Measurements from ENCODE around the gene LRP1B. TPM values are rescaled to one million over a fixed set of nuclear protein-coding genes. Genes with fewer than 3 reads are reported as not detected.

Gene LRP1B
- total and polyA plus RNA-seq, 7 experiments from 2014 or later = 0.10 TPM; not detected in 6

DNA sequence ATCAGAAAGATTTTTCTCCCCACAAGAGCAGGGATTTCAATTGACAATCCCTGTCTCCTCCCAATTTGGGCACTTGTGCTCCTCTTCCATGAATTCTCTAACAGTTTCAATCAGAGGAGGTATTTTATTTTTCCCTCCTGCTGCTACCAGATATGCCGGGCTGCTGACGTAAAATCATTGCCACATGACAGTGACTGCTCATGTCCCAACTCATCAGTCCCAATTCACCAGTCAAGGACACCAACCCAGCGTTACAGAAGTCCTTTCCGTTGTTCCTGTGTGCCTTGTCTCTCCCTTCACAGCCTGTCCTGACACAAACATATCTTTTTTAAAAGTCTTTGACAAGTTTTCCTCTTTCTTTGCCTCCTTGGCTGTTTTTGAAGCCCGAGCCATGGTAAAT is 540.2 kb downstream of the LRP1B start:
- Mint-ChIP-seq H3K4me1 (no peaks in the 10 kb centered on the region), H3K27me3 (no peaks in the 10 kb centered on the region), H3K9me3 (peaks cover 0 to 14% (median 4%) of the 10 kb centered on the region in 11 donors), H3K36me3 (no peaks in the 10 kb centered on the region), H3K27ac (no peak overlapping the region), H3K4me3 (no peak overlapping the region)
- CTCF ChIA-PET = no interaction called here
- H3K9me3 ChIP-seq (ENCODE audit: control insufficient read depth in 2 of 3, low read length in 3 of 3) = no peaks in the 10 kb centered on the region
- no peaks in the 10 kb centered on the region for H3K27me3 ChIP-seq (ENCODE audit: control insufficient read depth in 2 of 2, insufficient read depth in 2 of 2, low read length in 2 of 2)
- no peak for DNase-seq
- POLR2A ChIA-PET = no interaction called here
- intact Hi-C loops (cut with micrococcal nuclease) = no loop called here
- H3K4me3 ChIP-seq (ENCODE audit: low read length) = no peak overlapping the region
- ATAC-seq = no peak
- no peak overlapping the region for H3K27ac ChIP-seq (ENCODE audit: low read depth, low read length)
- H3K4me1 ChIP-seq (ENCODE audit: control insufficient read depth in 2 of 2, insufficient read depth in 2 of 2, low read length in 2 of 2) = no peaks in the 10 kb centered on the region
- H3K36me3 ChIP-seq (ENCODE audit: control insufficient read depth in 2 of 3, insufficient read depth in 3 of 3, low read length in 3 of 3) = no peaks in the 10 kb centered on the region

DNA sequence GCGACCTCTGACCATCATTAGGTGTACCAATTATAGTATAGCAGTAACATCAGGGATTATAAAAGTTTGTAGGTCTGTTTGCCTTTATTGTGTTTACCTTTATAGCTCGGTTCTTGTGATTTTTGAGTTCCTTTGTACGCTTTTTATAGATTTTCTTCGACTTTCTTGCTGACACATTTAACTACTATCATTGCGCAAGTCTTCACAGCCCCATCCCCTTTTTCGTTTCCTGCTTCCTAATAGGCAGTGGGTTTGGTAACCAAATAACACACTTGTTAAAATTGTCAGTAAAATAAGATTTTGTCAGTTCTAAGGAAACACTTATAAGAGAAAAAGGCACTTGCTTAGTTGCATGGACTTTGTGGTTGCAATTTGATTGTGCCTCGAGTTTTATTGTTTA is 541.5 kb downstream of the LRP1B start:
- no peak overlapping the region for H3K27ac Mint-ChIP-seq
- POLR2A ChIA-PET = no interaction called here
- no peak overlapping the region for H3K27ac ChIP-seq (ENCODE audit: low read depth, low read length)
- H3K4me1 Mint-ChIP-seq = no peaks in the 10 kb centered on the region
- no peaks in the 10 kb centered on the region for H3K27me3 ChIP-seq (ENCODE audit: control insufficient read depth in 2 of 2, insufficient read depth in 2 of 2, low read length in 2 of 2)
- no peaks in the 10 kb centered on the region for H3K4me1 ChIP-seq (ENCODE audit: control insufficient read depth in 2 of 2, insufficient read depth in 2 of 2, low read length in 2 of 2)
- no peak overlapping the region for H3K4me3 ChIP-seq (ENCODE audit: low read length)
- H3K9me3 ChIP-seq (ENCODE audit: control insufficient read depth in 2 of 3, low read length in 3 of 3) = no peaks in the 10 kb centered on the region
- no peaks in the 10 kb centered on the region for H3K36me3 Mint-ChIP-seq
- H3K4me3 Mint-ChIP-seq = no peak overlapping the region
- no peaks in the 10 kb centered on the region for H3K36me3 ChIP-seq (ENCODE audit: control insufficient read depth in 2 of 3, insufficient read depth in 3 of 3, low read length in 3 of 3)
- ATAC-seq (no peak), DNase-seq (no peak)
- intact Hi-C loops (cut with micrococcal nuclease) = no loop called here
- CTCF ChIA-PET = no interaction called here
- H3K27me3 Mint-ChIP-seq = no peaks in the 10 kb centered on the region
- peaks cover 0 to 14% (median 4%) of the 10 kb centered on the region in 11 donors for H3K9me3 Mint-ChIP-seq

DNA sequence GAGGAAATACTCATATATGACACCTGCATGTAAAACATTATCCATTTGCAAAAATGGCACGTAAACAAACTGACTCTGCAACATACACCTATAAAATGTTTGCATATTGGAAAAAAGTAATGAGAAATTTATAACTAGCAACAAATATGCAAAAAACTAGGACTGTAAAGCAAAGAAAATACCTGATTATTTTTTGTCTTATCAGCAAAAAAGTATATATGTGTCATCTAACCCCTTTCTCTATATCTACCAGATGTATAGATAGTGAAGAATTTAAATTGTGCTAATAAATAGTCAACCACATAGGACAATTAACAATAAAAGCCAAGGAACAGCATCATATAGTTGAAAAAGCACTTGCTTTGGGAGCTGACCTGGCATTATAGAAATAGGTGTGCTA is 543.8 kb downstream of the LRP1B start:
- H3K4me1 Mint-ChIP-seq = no peaks in the 10 kb centered on the region
- H3K9me3 ChIP-seq (ENCODE audit: control insufficient read depth in 2 of 3, low read length in 3 of 3) = no peaks in the 10 kb centered on the region
- no peaks in the 10 kb centered on the region for H3K4me1 ChIP-seq (ENCODE audit: control insufficient read depth in 2 of 2, insufficient read depth in 2 of 2, low read length in 2 of 2)
- ChIA-PET POLR2A (no interaction called here), CTCF (no interaction called here)
- DNase-seq (no peak), ATAC-seq (no peak)
- no peaks in the 10 kb centered on the region for H3K36me3 Mint-ChIP-seq
- no peaks in the 10 kb centered on the region for H3K27me3 ChIP-seq (ENCODE audit: control insufficient read depth in 2 of 2, insufficient read depth in 2 of 2, low read length in 2 of 2)
- H3K4me3 Mint-ChIP-seq = no peak overlapping the region
- no peak overlapping the region for H3K4me3 ChIP-seq (ENCODE audit: low read length)
- no peak overlapping the region for H3K27ac ChIP-seq (ENCODE audit: low read depth, low read length)
- no peak overlapping the region for H3K27ac Mint-ChIP-seq
- no peaks in the 10 kb centered on the region for H3K36me3 ChIP-seq (ENCODE audit: control insufficient read depth in 2 of 3, insufficient read depth in 3 of 3, low read length in 3 of 3)
- peaks cover 0 to 14% (median 4%) of the 10 kb centered on the region in 11 donors for H3K9me3 Mint-ChIP-seq
- no peaks in the 10 kb centered on the region for H3K27me3 Mint-ChIP-seq
- intact Hi-C loops (cut with micrococcal nuclease) = no loop called here

DNA sequence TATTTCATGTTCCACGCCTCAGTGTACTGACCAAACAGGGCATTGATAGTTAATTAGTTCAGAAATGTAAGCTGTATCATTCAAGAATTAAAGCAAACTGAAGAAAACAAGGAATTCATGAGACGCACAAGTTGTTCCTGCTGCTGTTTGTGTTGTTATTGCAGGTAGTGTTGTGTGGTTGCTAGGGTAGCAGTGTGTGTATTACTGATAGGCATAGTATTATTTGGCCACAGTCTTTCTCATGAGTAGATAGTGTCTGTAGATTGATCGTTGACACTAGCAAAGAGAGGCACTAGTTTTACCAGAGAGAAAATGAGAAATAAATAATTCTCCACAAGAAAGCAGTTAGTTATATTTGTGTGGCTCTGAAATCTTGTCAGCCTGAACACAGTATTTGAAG is 548.6 kb downstream of the LRP1B start:
- CTCF ChIA-PET = no interaction called here
- no peak overlapping the region for H3K4me3 Mint-ChIP-seq
- ATAC-seq = no peak

DNA sequence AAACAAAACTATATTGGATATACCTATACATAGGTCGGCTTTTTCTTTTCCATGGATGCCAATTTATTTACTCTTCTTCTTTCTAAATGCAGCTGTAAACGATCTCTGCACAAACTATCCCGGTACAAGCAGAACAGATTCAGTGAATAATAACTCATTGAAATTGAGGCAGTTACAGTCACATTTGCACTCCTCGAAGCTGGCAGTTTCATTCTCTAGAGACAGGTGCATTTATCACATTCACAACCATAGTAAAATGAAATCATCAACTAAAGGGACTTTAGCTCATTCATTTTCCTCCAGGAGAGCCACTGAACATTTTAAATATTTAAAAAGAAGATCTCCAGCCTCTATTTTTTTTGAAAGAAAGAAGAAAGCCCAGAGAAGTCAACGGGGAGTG is 551.7 kb downstream of the LRP1B start:
- H3K36me3 Mint-ChIP-seq = no peaks in the 10 kb centered on the region
- Histone ChIP-seq H3K4me3 (ENCODE audit: low read length) (no peak overlapping the region), H3K9me3 (ENCODE audit: control insufficient read depth in 2 of 3, low read length in 3 of 3) (no peaks in the 10 kb centered on the region), H3K4me1 (ENCODE audit: control insufficient read depth in 2 of 2, insufficient read depth in 2 of 2, low read length in 2 of 2) (no peaks in the 10 kb centered on the region), H3K36me3 (ENCODE audit: control insufficient read depth in 2 of 3, insufficient read depth in 3 of 3, low read length in 3 of 3) (no peaks in the 10 kb centered on the region), H3K27me3 (ENCODE audit: control insufficient read depth in 2 of 2, insufficient read depth in 2 of 2, low read length in 2 of 2) (no peaks in the 10 kb centered on the region), H3K27ac (ENCODE audit: low read depth, low read length) (no peak overlapping the region)
- H3K27ac Mint-ChIP-seq = no peak overlapping the region
- CTCF ChIA-PET = no interaction called here
- DNase-seq = no peak
- ATAC-seq = no peak
- no peak overlapping the region for H3K4me3 Mint-ChIP-seq
- no peaks in the 10 kb centered on the region for H3K27me3 Mint-ChIP-seq
- intact Hi-C loops (cut with micrococcal nuclease) = no loop called here
- POLR2A ChIA-PET = no interaction called here
- H3K4me1 Mint-ChIP-seq = no peaks in the 10 kb centered on the region
- H3K9me3 Mint-ChIP-seq = peaks cover 0 to 23% (median 2%) of the 10 kb centered on the region in 11 donors

More for the DNA sequence above, 548.6 kb downstream of the LRP1B start:
- no peaks in the 10 kb centered on the region for H3K4me1 ChIP-seq (ENCODE audit: control insufficient read depth in 2 of 2, insufficient read depth in 2 of 2, low read length in 2 of 2)
- no peaks in the 10 kb centered on the region for H3K36me3 Mint-ChIP-seq
- no peak overlapping the region for H3K4me3 ChIP-seq (ENCODE audit: low read length)
- H3K36me3 ChIP-seq (ENCODE audit: control insufficient read depth in 2 of 3, insufficient read depth in 3 of 3, low read length in 3 of 3) = no peaks in the 10 kb centered on the region
- peaks cover 0 to 16% (median 0%) of the 10 kb centered on the region in 11 donors for H3K9me3 Mint-ChIP-seq
- H3K27ac ChIP-seq (ENCODE audit: low read depth, low read length) = no peak overlapping the region
- no peaks in the 10 kb centered on the region for H3K9me3 ChIP-seq (ENCODE audit: control insufficient read depth in 2 of 3, low read length in 3 of 3)
- no peaks in the 10 kb centered on the region for H3K4me1 Mint-ChIP-seq
- no peaks in the 10 kb centered on the region for H3K27me3 Mint-ChIP-seq
- no peak for DNase-seq
- no peaks in the 10 kb centered on the region for H3K27me3 ChIP-seq (ENCODE audit: control insufficient read depth in 2 of 2, insufficient read depth in 2 of 2, low read length in 2 of 2)
- intact Hi-C loops (cut with micrococcal nuclease) = no loop called here
- H3K27ac Mint-ChIP-seq = no peak overlapping the region
- POLR2A ChIA-PET = no interaction called here

DNA sequence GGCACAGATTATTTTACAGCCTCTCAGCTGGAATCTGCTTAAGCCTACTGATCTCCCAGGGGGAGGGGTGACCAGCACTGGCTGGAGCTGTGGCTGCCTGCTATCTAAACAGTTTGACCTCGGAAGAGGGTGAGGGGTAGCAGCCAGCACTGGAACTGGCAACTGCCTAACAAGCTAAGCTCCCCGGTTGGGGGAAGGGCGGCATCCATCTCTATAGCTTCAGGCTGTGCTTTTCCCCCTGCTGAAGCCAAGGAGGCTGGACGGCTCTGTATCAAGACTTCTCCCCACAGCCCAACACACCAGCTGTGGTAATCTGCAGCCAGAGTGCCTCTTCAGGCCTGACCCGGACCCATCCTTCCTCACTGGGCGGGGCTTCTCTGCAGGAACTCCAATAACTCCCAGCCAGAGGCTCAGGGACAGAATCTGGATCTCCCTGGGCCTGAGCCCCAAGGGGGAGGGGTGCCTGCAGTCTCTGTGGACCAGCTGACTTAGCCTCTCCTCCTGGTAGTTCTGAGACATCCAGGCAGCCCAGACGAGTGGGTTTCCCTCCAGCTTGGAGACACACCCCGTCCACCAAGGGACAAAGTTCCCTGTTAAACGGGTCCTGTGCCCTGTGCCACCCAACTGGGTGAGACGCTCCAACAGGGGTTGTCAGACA is 560.2 kb downstream of the LRP1B start:
- no peak for DNase-seq
- CTCF ChIA-PET = no interaction called here

DNA sequence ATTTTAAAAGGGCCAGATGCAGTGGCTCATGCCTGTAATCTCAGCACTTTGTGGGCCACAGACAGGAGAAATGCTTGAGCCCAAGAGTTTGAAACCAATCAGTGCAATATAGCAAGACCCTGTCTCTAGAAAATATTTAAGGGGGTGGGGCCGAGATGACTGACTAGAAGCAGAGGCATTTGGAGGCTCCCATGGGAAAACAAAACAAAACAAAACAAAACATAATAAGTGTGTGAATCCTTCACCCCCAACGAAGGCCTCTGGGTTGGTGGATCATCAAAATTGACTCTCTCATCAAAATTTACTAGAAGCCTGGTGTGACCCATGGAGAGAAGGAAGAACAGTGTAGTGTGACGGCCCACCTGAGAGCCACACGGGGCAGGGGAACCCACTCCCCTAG is 560.9 kb downstream of the LRP1B start:
- CTCF ChIA-PET = no interaction called here
- intact Hi-C loops (cut with micrococcal nuclease) = no loop called here

More for the DNA sequence above, 560.2 kb downstream of the LRP1B start:
- POLR2A ChIA-PET = no interaction called here
- no peak for ATAC-seq
- no peaks in the 10 kb centered on the region for H3K36me3 ChIP-seq (ENCODE audit: control insufficient read depth in 2 of 3, insufficient read depth in 3 of 3, low read length in 3 of 3)
- no peaks in the 10 kb centered on the region for H3K4me1 Mint-ChIP-seq
- H3K9me3 Mint-ChIP-seq = peaks cover 3 to 29% (median 14%) of the 10 kb centered on the region in 11 donors
- no peaks in the 10 kb centered on the region for H3K27me3 ChIP-seq (ENCODE audit: control insufficient read depth in 2 of 2, insufficient read depth in 2 of 2, low read length in 2 of 2)
- no peak overlapping the region for H3K4me3 ChIP-seq (ENCODE audit: low read length)
- H3K27ac Mint-ChIP-seq = no peak overlapping the region
- H3K36me3 Mint-ChIP-seq = no peaks in the 10 kb centered on the region
- no peaks in the 10 kb centered on the region for H3K27me3 Mint-ChIP-seq
- no peaks in the 10 kb centered on the region for H3K4me1 ChIP-seq (ENCODE audit: control insufficient read depth in 2 of 2, insufficient read depth in 2 of 2, low read length in 2 of 2)
- intact Hi-C loops (cut with micrococcal nuclease) = no loop called here
- no peak overlapping the region for H3K4me3 Mint-ChIP-seq
- no peak overlapping the region for H3K27ac ChIP-seq (ENCODE audit: low read depth, low read length)
- H3K9me3 ChIP-seq (ENCODE audit: control insufficient read depth in 2 of 3, low read length in 3 of 3) = no peaks in the 10 kb centered on the region

More for the DNA sequence above, 560.9 kb downstream of the LRP1B start:
- no peaks in the 10 kb centered on the region for H3K4me1 ChIP-seq (ENCODE audit: control insufficient read depth in 2 of 2, insufficient read depth in 2 of 2, low read length in 2 of 2)
- no peaks in the 10 kb centered on the region for H3K36me3 ChIP-seq (ENCODE audit: control insufficient read depth in 2 of 3, insufficient read depth in 3 of 3, low read length in 3 of 3)
- H3K9me3 Mint-ChIP-seq = peaks cover 3 to 29% (median 12%) of the 10 kb centered on the region in 11 donors
- no peaks in the 10 kb centered on the region for H3K27me3 ChIP-seq (ENCODE audit: control insufficient read depth in 2 of 2, insufficient read depth in 2 of 2, low read length in 2 of 2)
- no peak overlapping the region for H3K27ac ChIP-seq (ENCODE audit: low read depth, low read length)
- ATAC-seq (no peak), DNase-seq (no peak)
- H3K36me3 Mint-ChIP-seq = no peaks in the 10 kb centered on the region
- H3K9me3 ChIP-seq (ENCODE audit: control insufficient read depth in 2 of 3, low read length in 3 of 3) = no peaks in the 10 kb centered on the region
- H3K27me3 Mint-ChIP-seq = no peaks in the 10 kb centered on the region
- no peaks in the 10 kb centered on the region for H3K4me1 Mint-ChIP-seq
- no peak overlapping the region for H3K4me3 Mint-ChIP-seq
- POLR2A ChIA-PET = no interaction called here
- H3K27ac Mint-ChIP-seq = no peak overlapping the region
- H3K4me3 ChIP-seq (ENCODE audit: low read length) = no peak overlapping the region

Measured in naive thymus-derived CD4-positive, alpha-beta T cell (primary cell).